DOHH2 (cell line): ENCODE results near the gene TIMM23.
"Not testable (repeated sequence)": the region's sequence is repeated elsewhere in the genome, so short reads cannot be mapped to it uniquely, and the experiment has no call there.

Experiments used
- H3F3A ChIP-seq: fragments of 200-600 bp; sonication (generic), shearing (Covaris generic); 2 replicates; pipeline ENCODE4 v1.6.0; 2016; ENCODE audit warnings: antibody characterized with exemption, mild to moderate bottlenecking; ENCODE audit not compliant: control insufficient read depth, insufficient read depth
- H3K27ac ChIP-seq: fragments of 200-600 bp; sonication (generic); 2 replicates; pipeline ENCODE4 v1.5.1; 2014; ENCODE audit warnings: low read depth, mild to moderate bottlenecking, low read length, moderate library complexity
- H3K27me3 ChIP-seq: fragments of 200-600 bp; sonication (generic); 2 replicates; pipeline ENCODE4 v1.6.1; 2014; ENCODE audit warnings: mild to moderate bottlenecking, low read length, mixed read lengths; ENCODE audit not compliant: control insufficient read depth
- H3K36me3 ChIP-seq: fragments of 200-600 bp; sonication (generic); 2 replicates; pipeline ENCODE4 v1.6.1; 2014; ENCODE audit warnings: mild to moderate bottlenecking, low read length, moderate library complexity, mixed read lengths; ENCODE audit not compliant: control insufficient read depth
- H3K4me1 ChIP-seq: fragments of 200-600 bp; sonication (generic); 2 replicates; pipeline ENCODE4 v1.6.1; 2014; ENCODE audit warnings: mild to moderate bottlenecking, low read length, mixed read lengths; ENCODE audit not compliant: control insufficient read depth
- H3K4me2 ChIP-seq: fragments of 200-600 bp; sonication (generic); 2 replicates; pipeline ENCODE4 v1.6.0; 2014; ENCODE audit warnings: mild to moderate bottlenecking, low read length, moderate library complexity
- H3K4me3 ChIP-seq: fragments of 200-600 bp; sonication (generic); 2 replicates; pipeline ENCODE4 v1.5.1; 2014; ENCODE audit warnings: mild to moderate bottlenecking, low read length, mixed read lengths
- H3K79me2 ChIP-seq: fragments of 200-600 bp; sonication (generic); 2 replicates; pipeline ENCODE4 v1.6.1; 2014; ENCODE audit warnings: mild to moderate bottlenecking, low read length, mixed read lengths; ENCODE audit not compliant: control insufficient read depth
- H3K9me2 ChIP-seq: fragments of 200-600 bp; sonication (generic); replicated peaks from 2 replicates; pipeline ENCODE4 v1.6.1; 2014; ENCODE audit warnings: mild to moderate bottlenecking, low read length, mixed read lengths; ENCODE audit not compliant: control insufficient read depth
- H3K9me3 ChIP-seq: fragments of 200-600 bp; sonication (generic); 2 replicates; pipeline ENCODE4 v1.6.1; 2014; ENCODE audit warnings: antibody characterized with exemption, low read length, mixed read lengths; ENCODE audit not compliant: control insufficient read depth, insufficient read depth
- H4K20me1 ChIP-seq: fragments of 200-600 bp; sonication (generic); 2 replicates; pipeline ENCODE4 v1.6.0; 2014; ENCODE audit warnings: low read depth, mild to moderate bottlenecking, antibody characterized with exemption, low read length, moderate library complexity; ENCODE audit not compliant: control insufficient read depth, insufficient read depth

TIMM23 gene, protein sequence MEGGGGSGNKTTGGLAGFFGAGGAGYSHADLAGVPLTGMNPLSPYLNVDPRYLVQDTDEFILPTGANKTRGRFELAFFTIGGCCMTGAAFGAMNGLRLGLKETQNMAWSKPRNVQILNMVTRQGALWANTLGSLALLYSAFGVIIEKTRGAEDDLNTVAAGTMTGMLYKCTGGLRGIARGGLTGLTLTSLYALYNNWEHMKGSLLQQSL

DNA sequence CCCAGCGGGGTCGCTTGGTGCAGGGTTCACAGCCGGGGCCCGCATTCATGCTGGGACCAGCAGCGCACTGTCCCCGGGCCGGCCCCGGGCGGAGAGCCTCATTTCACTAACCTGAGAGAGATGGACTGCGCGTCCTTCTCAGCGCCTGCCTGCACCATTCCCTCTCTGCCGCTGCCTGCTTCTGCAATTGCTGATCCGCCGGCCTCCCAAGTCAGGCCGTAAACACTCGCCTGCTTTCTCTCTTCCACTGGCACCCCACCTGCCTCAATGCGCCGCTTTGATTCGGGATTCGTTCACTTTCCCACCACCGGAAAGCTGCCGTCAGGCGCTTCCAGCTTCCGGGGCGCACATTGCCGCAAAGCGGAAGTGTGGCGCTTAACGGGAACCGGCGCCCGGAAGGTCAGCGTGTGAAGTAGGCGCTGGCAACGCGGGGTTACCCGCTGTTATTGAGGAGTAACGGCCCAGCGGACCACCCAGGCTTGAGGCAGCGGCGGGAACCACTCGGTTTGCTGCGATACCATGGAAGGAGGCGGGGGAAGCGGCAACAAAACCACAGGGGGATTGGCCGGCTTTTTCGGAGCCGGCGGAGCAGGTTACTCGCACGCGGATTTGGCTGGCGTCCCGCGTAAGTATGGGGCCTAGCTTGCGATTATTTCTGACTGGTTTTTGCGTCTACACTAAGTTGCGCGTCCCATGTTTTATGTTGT, at the start of gene TIMM23:
Gene TIMM23 (plus strand): TSS at position 384 of the 707 bp plus-strand sequence. CDS start 136 bp downstream, at position 520.
- H3F3A ChIP-seq, H3K9me2 ChIP-seq, H3K27me3 ChIP-seq, H4K20me1 ChIP-seq, H3K9me3 ChIP-seq: not testable (repeated sequence)
- Histone ChIP-seq H3K4me1 (peaks cover 25% of the 10 kb centered on the region), H3K27ac (peak within 1 kb of the TSS; percentile 43), H3K79me2 (peaks cover 88% of the 10 kb centered on the region), H3K36me3 (peaks cover 22% of the 10 kb centered on the region), H3K4me3 (peak within 1 kb of the TSS; percentile 88), H3K4me2 (peak within 1 kb of the TSS; percentile 72)

DNA sequence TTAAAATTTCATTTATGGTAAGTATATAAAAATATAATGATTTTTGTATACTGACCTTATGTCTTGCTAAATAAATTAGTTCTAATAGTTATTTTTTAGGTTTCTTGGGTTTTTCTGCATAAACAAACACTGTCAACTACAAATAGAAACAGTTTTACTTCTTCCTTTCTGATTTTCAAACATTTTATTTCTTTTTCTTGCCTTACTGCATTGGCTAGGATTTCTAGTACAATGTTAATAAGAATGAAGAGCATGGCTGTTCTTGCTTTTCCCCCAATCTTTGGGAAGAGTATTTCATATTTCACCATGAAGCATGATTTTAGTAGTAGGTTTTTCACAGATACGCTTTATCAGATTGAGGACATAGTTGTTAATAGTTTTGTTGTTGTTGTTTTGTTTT, 45.5 kb upstream of the TIMM23 start:
- not testable (repeated sequence) for H3K9me3 ChIP-seq, H3F3A ChIP-seq, H3K36me3 ChIP-seq, H4K20me1 ChIP-seq, H3K9me2 ChIP-seq, H3K4me1 ChIP-seq, H3K27me3 ChIP-seq, H3K27ac ChIP-seq, H3K79me2 ChIP-seq, H3K4me2 ChIP-seq, H3K4me3 ChIP-seq

DNA sequence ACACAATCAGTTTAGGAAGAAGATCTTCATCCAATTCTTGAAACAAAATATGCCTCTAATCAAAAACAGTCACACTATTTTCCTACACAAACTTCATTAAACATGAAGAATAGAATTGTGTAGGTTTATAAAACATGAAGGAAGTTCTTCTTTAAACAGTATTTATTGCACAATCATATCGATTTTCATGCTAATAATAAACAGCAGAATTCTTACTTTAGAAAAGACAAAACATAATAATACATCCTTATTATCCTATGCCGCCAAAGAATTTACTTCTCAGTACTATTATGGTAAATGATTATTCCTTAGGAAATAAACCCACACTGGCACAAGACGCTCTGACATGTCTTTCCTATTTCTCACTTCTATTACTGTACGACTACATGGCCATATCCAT, 41.0 kb upstream of the TIMM23 start:
- not testable (repeated sequence) for H4K20me1 ChIP-seq, H3K4me1 ChIP-seq, H3K27me3 ChIP-seq, H3K36me3 ChIP-seq, H3K4me3 ChIP-seq, H3K79me2 ChIP-seq, H3K27ac ChIP-seq, H3F3A ChIP-seq, H3K4me2 ChIP-seq, H3K9me3 ChIP-seq, H3K9me2 ChIP-seq

DNA sequence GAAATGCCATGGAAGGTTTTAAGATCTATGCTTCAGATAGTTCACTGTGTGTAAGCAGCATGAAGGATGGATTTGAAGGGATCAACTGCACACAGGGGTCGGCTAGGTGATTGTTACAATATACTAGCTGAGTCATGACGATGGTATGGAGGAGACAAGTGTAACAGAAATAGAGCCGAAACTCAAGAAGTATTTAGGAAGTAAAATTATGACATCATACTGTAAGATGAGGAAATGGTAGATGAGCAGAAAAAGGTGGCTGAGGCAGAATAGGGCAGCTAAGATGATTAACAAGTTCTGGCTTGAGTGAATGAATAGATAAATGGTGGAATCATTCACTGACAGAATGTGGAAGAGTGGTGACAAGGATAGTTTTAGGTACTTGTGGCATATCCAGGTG, 37.5 kb upstream of the TIMM23 start:
- not testable (repeated sequence) for H3K9me3 ChIP-seq, H3K4me1 ChIP-seq, H3K27me3 ChIP-seq, H3K9me2 ChIP-seq, H3F3A ChIP-seq, H3K4me3 ChIP-seq, H4K20me1 ChIP-seq, H3K79me2 ChIP-seq, H3K36me3 ChIP-seq, H3K27ac ChIP-seq, H3K4me2 ChIP-seq

DNA sequence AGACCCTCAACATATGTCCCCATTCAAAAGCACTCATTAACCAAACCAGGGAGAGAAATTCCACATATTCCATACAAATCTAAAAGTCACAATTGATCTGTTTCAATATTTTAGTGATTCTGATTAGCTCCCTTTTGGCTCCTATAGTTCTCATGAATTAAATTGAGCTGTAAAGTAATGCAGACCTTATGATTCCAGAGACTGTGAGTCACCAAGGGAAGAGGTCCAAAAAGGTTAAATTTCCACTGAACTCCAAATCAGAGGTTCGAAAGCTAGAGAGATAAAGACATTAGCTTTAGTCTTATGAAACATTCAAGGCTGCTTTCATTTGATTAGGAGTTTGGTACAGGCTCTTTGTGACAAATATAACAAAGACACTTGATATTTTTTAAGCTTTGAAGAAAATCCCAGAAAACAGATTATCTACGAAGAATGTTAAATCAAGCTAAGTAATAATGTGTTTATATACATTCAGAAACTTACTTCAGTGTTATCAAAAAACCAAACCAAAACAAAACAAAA, 33.1 kb upstream of the TIMM23 start:
- H3K79me2 ChIP-seq, H3K4me1 ChIP-seq, H4K20me1 ChIP-seq, H3K4me2 ChIP-seq, H3K36me3 ChIP-seq, H3K27me3 ChIP-seq, H3K4me3 ChIP-seq, H3K9me3 ChIP-seq, H3F3A ChIP-seq, H3K27ac ChIP-seq, H3K9me2 ChIP-seq: not testable (repeated sequence)

DNA sequence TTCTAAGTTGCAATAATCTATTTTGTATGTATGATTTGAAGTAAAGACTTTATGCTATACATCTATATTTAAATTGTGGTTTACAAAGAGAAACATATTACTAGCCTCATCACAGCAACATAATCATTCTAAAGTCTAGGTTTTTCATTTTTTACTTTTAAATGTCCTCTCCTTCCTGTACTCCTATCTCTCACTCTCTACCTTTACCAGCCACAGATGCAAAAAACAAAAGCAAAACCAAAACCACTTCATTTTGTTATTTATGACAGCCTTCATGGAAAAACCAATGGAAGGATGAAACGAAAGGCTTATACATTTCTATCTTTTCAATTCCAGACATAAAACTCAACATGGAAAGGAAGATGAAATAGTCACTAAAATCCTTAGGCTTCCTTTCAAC, 31.1 kb upstream of the TIMM23 start:
- H3K36me3 ChIP-seq, H4K20me1 ChIP-seq, H3K27ac ChIP-seq, H3F3A ChIP-seq, H3K79me2 ChIP-seq, H3K4me2 ChIP-seq, H3K27me3 ChIP-seq, H3K4me1 ChIP-seq, H3K9me2 ChIP-seq, H3K9me3 ChIP-seq, H3K4me3 ChIP-seq: not testable (repeated sequence)

DNA sequence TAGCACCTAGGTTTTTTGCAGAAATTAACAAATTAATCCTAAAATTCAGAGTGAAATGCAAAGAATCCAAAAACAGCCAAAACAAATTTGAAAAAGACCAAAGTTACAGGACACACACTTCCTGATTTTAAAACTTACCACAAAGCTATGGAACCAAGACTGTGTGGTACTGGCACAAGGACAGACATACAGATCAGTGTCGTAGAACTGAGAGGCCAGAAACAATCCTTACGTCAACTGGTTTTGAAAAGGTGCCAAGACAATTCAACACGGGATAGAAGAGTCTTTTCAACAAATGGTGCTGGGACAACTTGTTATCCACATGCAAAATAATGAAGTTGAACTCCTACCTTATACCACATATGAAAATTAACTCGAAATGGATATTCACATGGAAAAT, 26.8 kb upstream of the TIMM23 start:
- not testable (repeated sequence) for H3F3A ChIP-seq, H3K4me1 ChIP-seq, H3K9me2 ChIP-seq, H3K27ac ChIP-seq, H3K79me2 ChIP-seq, H3K9me3 ChIP-seq, H3K27me3 ChIP-seq, H3K4me2 ChIP-seq, H3K4me3 ChIP-seq, H4K20me1 ChIP-seq
- H3K36me3 ChIP-seq: peaks cover 12% of the 10 kb centered on the region

DNA sequence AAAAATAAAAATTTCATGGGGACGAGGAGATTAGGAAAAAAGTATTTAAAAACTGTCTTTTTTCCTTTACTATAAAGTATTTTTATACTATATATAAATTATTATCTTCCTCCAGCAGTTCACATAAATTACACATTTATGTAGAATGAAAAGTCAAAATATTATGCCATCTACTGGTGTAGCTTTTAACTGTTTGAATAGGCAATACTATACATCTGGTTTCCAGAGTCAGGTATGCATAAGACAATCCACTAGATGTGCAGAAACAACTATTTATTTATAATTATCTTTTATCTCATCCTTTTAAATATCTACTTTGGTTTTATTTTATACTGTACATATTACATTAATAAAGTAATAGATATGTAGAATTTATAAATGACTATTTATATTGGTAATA, 24.9 kb upstream of the TIMM23 start:
- H3K4me3 ChIP-seq, H3F3A ChIP-seq, H3K79me2 ChIP-seq, H3K27ac ChIP-seq, H3K4me2 ChIP-seq, H3K9me3 ChIP-seq, H3K4me1 ChIP-seq, H3K27me3 ChIP-seq, H4K20me1 ChIP-seq, H3K9me2 ChIP-seq: not testable (repeated sequence)
- H3K36me3 ChIP-seq: peaks cover 12% of the 10 kb centered on the region
